ENCODE measurements around the gene MAPK8. TPM values are rescaled to one million over a fixed set of nuclear protein-coding genes. Genes with fewer than 3 reads are reported as not detected.
A peak's percentile ranks its signal among the peaks of the same experiment; 100 is the strongest.
"Not testable (repeated sequence)": the region's sequence is repeated elsewhere in the genome, so short reads cannot be mapped to it uniquely, and the experiment has no call there.

Gene MAPK8
- total RNA-seq, 2 experiments from 2014 or later: 29.1 to 40.5 TPM

DNA sequence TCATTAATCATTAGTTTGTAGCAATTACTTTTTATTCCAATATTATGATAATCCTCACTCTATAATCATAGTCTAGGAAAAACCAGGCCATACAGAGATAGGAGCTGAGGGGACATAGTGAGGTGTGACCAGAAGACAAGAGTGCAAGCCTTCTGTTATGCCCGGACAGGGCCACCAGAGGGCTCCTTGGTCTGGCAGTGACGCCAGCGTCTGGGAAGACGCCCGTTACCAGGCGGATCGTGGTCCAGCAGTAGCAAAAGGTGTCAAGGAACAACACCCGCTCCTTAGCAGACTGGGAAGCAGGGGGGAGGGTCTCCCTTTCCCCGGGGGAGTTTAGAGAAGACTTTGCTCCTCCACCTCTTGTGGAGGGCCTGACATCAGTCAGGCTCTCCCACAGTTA lies 39.8 kb downstream of the MAPK8 start:
- intact Hi-C loops (cut with micrococcal nuclease; ENCODE audit: unreplicated experiment); H3K36me3 ChIP-seq (ENCODE audit: insufficient read depth, low read length); H3K9me3 ChIP-seq (ENCODE audit: low read length); H3K27ac ChIP-seq (ENCODE audit: low read depth, low read length, poor library complexity, severe bottlenecking); H3K9me2 ChIP-seq (ENCODE audit: insufficient read depth, low read length); H3K4me2 ChIP-seq (ENCODE audit: low read length); CTCF ChIA-PET (ENCODE audit: unreplicated experiment); H2AFZ ChIP-seq (ENCODE audit: low read length); H3K4me1 ChIP-seq (ENCODE audit: insufficient read depth, low read length, poor library complexity, severe bottlenecking); DNase-seq (ENCODE audit: low spot score); H3K4me3 ChIP-seq (ENCODE audit: low read depth, low read length, poor library complexity, severe bottlenecking); H3K79me2 ChIP-seq (ENCODE audit: insufficient read depth, low read depth, low read length); H4K20me1 ChIP-seq (ENCODE audit: insufficient read depth, low read length); BruUV-seq (replicated peaks): not testable (repeated sequence)
- TF ChIP-seq, protein P1, sequence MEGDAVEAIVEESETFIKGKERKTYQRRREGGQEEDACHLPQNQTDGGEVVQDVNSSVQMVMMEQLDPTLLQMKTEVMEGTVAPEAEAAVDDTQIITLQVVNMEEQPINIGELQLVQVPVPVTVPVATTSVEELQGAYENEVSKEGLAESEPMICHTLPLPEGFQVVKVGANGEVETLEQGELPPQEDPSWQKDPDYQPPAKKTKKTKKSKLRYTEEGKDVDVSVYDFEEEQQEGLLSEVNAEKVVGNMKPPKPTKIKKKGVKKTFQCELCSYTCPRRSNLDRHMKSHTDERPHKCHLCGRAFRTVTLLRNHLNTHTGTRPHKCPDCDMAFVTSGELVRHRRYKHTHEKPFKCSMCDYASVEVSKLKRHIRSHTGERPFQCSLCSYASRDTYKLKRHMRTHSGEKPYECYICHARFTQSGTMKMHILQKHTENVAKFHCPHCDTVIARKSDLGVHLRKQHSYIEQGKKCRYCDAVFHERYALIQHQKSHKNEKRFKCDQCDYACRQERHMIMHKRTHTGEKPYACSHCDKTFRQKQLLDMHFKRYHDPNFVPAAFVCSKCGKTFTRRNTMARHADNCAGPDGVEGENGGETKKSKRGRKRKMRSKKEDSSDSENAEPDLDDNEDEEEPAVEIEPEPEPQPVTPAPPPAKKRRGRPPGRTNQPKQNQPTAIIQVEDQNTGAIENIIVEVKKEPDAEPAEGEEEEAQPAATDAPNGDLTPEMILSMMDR (conservative IDR thresholded peaks at IDR 0.05; ENCODE audit: low read length): peak; percentile 34
- POLR2A ChIA-PET: interaction anchor here (0.6 kb wide), 1 partner anchor 179 kb away, joined by 3 read pairs; no protein-coding TSS in a partner anchor

DNA sequence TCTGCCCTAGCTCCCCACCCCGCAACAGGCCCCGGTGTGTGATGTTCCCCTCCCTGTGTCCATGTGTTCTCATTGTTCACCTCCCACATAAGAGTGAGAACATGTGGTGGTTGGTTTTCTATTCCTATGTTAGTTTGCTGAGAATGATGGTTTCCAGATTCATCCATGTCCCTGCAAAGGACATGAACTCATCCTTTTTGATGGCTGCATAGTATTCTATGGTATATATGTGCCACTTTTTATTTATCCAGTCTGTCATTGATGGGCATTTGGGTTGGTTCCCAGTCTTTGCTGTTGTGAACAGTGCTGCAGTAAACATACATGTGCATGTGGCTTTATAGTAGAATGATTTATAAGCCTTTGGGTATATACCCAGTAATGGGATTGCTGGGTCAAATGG lies 41.1 kb downstream of the MAPK8 start:
- intact Hi-C loops (cut with micrococcal nuclease; ENCODE audit: unreplicated experiment); POLR2A ChIA-PET; H4K20me1 ChIP-seq (ENCODE audit: insufficient read depth, low read length); H3K9me3 ChIP-seq (ENCODE audit: low read length); H3K79me2 ChIP-seq (ENCODE audit: insufficient read depth, low read depth, low read length); BruUV-seq (replicated peaks); H3K4me3 ChIP-seq (ENCODE audit: low read depth, low read length, poor library complexity, severe bottlenecking); H2AFZ ChIP-seq (ENCODE audit: low read length); H3K27ac ChIP-seq (ENCODE audit: low read depth, low read length, poor library complexity, severe bottlenecking); H3K4me2 ChIP-seq (ENCODE audit: low read length); H3K36me3 ChIP-seq (ENCODE audit: insufficient read depth, low read length); DNase-seq (ENCODE audit: low spot score); H3K9me2 ChIP-seq (ENCODE audit: insufficient read depth, low read length); CTCF ChIA-PET (ENCODE audit: unreplicated experiment); H3K4me1 ChIP-seq (ENCODE audit: insufficient read depth, low read length, poor library complexity, severe bottlenecking): not testable (repeated sequence)

DNA sequence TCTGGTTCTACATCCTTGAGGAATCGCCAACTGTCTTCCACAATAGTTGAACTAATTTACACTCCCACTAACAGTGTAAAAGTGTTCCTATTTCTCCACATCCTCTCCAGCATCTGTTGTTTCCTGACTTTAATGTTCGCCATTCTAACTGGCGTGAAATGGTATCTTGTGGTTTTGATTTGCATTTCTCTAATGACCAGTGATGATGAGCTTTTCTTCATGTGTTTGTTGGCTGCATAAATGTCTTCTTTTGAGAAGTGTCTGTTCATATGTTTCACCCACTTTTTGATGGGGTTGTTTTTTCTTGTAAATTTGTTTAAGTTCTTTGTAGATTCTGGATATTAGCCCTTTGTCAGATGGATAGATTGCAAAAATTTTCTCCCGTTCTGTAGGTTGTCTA lies 41.5 kb downstream of the MAPK8 start:
- BruUV-seq (replicated peaks); intact Hi-C loops (cut with micrococcal nuclease; ENCODE audit: unreplicated experiment); H2AFZ ChIP-seq (ENCODE audit: low read length); H3K9me2 ChIP-seq (ENCODE audit: insufficient read depth, low read length); H3K9me3 ChIP-seq (ENCODE audit: low read length); H3K27ac ChIP-seq (ENCODE audit: low read depth, low read length, poor library complexity, severe bottlenecking); H3K4me3 ChIP-seq (ENCODE audit: low read depth, low read length, poor library complexity, severe bottlenecking); H3K79me2 ChIP-seq (ENCODE audit: insufficient read depth, low read depth, low read length); POLR2A ChIA-PET; DNase-seq (ENCODE audit: low spot score); H3K36me3 ChIP-seq (ENCODE audit: insufficient read depth, low read length); H3K4me2 ChIP-seq (ENCODE audit: low read length); H4K20me1 ChIP-seq (ENCODE audit: insufficient read depth, low read length); H3K4me1 ChIP-seq (ENCODE audit: insufficient read depth, low read length, poor library complexity, severe bottlenecking); CTCF ChIA-PET (ENCODE audit: unreplicated experiment): not testable (repeated sequence)

DNA sequence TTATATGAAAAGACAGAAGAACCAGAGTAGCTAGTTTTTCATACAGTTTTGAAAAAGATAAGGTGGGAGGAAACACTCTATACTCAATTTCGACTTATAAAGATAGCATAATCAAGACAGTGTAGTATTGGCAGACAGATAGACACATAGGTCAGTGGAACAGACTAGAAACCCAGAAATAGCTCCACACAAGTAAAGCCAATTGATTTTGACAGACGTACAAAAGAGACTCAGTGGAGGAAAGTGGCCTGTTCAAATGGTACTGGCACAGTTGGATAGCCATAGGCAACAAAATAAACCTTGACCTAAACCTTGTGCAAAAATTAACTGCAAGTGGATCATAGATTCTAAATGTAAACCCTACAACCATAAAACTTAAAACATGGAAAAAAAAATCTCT lies 46.8 kb downstream of the MAPK8 start:
- H2AFZ ChIP-seq (ENCODE audit: low read length): no peak overlapping the region
- H3K9me3 ChIP-seq (ENCODE audit: low read length): no peaks in the 10 kb centered on the region
- H3K9me2 ChIP-seq (ENCODE audit: insufficient read depth, low read length): no peaks in the 10 kb centered on the region
- TF ChIP-seq, protein P1 (conservative IDR thresholded peaks at IDR 0.05; ENCODE audit: low read length): no peak
- no peak for TF ChIP-seq EZH2phosphoT487 (IDR thresholded peaks at IDR 0.05; ENCODE audit: borderline replicate concordance, low read depth, low read length)
- intact Hi-C loops (cut with micrococcal nuclease; ENCODE audit: unreplicated experiment): no loop called here
- H3K4me3 ChIP-seq (ENCODE audit: low read depth, low read length, poor library complexity, severe bottlenecking): no peak overlapping the region
- POLR2A ChIA-PET: interaction anchor here (0.9 kb wide), 1 partner anchor 29 kb away, joined by 3 read pairs; no protein-coding TSS in a partner anchor
- peaks cover 5% of the 10 kb centered on the region; the same call in 1 of the 2 replicates for H4K20me1 ChIP-seq (ENCODE audit: insufficient read depth, low read length)
- no peak overlapping the region for H3K27ac ChIP-seq (ENCODE audit: low read depth, low read length, poor library complexity, severe bottlenecking)
- DNase-seq (ENCODE audit: low spot score): no peak
- CTCF ChIA-PET (ENCODE audit: unreplicated experiment): no interaction called here
- no peak overlapping the region for H3K4me2 ChIP-seq (ENCODE audit: low read length)
- H3K4me1 ChIP-seq (ENCODE audit: insufficient read depth, low read length, poor library complexity, severe bottlenecking): no peaks in the 10 kb centered on the region
- H3K36me3 ChIP-seq (ENCODE audit: insufficient read depth, low read length): no peaks in the 10 kb centered on the region
- H3K79me2 ChIP-seq (ENCODE audit: insufficient read depth, low read depth, low read length): no peaks in the 10 kb centered on the region
- no TSS peak for BruUV-seq (replicated peaks)

All from OCI-LY7 (cell line).